ENCODE measurements around the gene GLCE.

GLCE gene

GRCh38 chr15:69319384-69320375 lies 159.2 kb downstream of the GLCE start:
- no peak for DNase-seq

- no peak for DNase-seq
Measured at GRCh38 chr15:69320977-69321554, 160.6 kb downstream of the GLCE start.

All from right kidney (tissue), 1 donor.